ENCODE results near the gene MRE11.
A peak's percentile ranks its signal among the peaks of the same experiment; 100 is the strongest.

MRE11 gene

GRCh38 chr11:94493281-94494125 lies at the start of gene MRE11, which contains the start of gene ANKRD49:
Gene MRE11, minus strand, starts transcription at chr11:94493844. Its CDS starts 1,043 bp downstream, at chr11:94492801.
Gene ANKRD49, plus strand, starts transcription at chr11:94493984. Its CDS starts 2,710 bp downstream, at chr11:94496694.
- peak; percentile 93 to 95 for DNase-seq (ENCODE audit: low read depth in 2 of 2)

- no peak for DNase-seq (ENCODE audit: low read depth in 2 of 2)
Measured at GRCh38 chr11:94539420-94539819, 45.8 kb upstream of the MRE11 start.

- no peak for DNase-seq (ENCODE audit: low read depth in 2 of 2)
Measured at GRCh38 chr11:94537031-94537600, 43.5 kb upstream of the MRE11 start.

GRCh38 chr11:94536386-94536785 lies 42.7 kb upstream of the MRE11 start:
- no peak for DNase-seq (ENCODE audit: low read depth in 2 of 2)

GRCh38 chr11:94533696-94534630 lies 40.3 kb upstream of the MRE11 start:
- no peak for DNase-seq (ENCODE audit: low read depth in 2 of 2)

GRCh38 chr11:94533206-94533605 lies 39.6 kb upstream of the MRE11 start:
- no peak for DNase-seq (ENCODE audit: low read depth in 2 of 2)

- no peak for DNase-seq (ENCODE audit: low read depth in 2 of 2)
Measured at GRCh38 chr11:94532211-94532610, 38.6 kb upstream of the MRE11 start.

GRCh38 chr11:94528551-94528950 lies 34.9 kb upstream of the MRE11 start:
- DNase-seq (ENCODE audit: low read depth in 2 of 2) = no peak

GRCh38 chr11:94526645-94527438 lies 33.2 kb upstream of the MRE11 start:
- no peak for DNase-seq (ENCODE audit: low read depth in 2 of 2)

GRCh38 chr11:94525546-94526324 lies 32.1 kb upstream of the MRE11 start:
- DNase-seq (ENCODE audit: low read depth in 2 of 2) = no peak

- DNase-seq (ENCODE audit: low read depth in 2 of 2) = no peak
Measured at GRCh38 chr11:94524341-94524740, 30.7 kb upstream of the MRE11 start.

GRCh38 chr11:94521684-94522083 lies 28.0 kb upstream of the MRE11 start:
- DNase-seq (ENCODE audit: low read depth in 2 of 2) = no peak

- DNase-seq (ENCODE audit: low read depth in 2 of 2) = no peak
Measured at GRCh38 chr11:94519478-94520084, 25.9 kb upstream of the MRE11 start.

- no peak for DNase-seq (ENCODE audit: low read depth in 2 of 2)
Measured at GRCh38 chr11:94518300-94518699, 24.7 kb upstream of the MRE11 start.

- DNase-seq (ENCODE audit: low read depth in 2 of 2) = no peak
Measured at GRCh38 chr11:94516725-94517124, 23.1 kb upstream of the MRE11 start.

- no peak for DNase-seq (ENCODE audit: low read depth in 2 of 2)
Measured at GRCh38 chr11:94515398-94515797, 21.8 kb upstream of the MRE11 start.

- no peak for DNase-seq (ENCODE audit: low read depth in 2 of 2)
Measured at GRCh38 chr11:94513091-94513490, 19.4 kb upstream of the MRE11 start.

GRCh38 chr11:94511932-94512781 lies 18.5 kb upstream of the MRE11 start, which contains the start of gene C11orf97:
Gene C11orf97, plus strand, starts transcription at chr11:94512461. Its CDS starts 68 bp downstream, at chr11:94512529.
- peak; percentile 29 to 53 for DNase-seq (ENCODE audit: low read depth in 2 of 2)

GRCh38 chr11:94507485-94507884 lies 13.8 kb upstream of the MRE11 start:
- DNase-seq (ENCODE audit: low read depth in 2 of 2) = no peak
